ENCODE results near the gene FCHO2.

DNA sequence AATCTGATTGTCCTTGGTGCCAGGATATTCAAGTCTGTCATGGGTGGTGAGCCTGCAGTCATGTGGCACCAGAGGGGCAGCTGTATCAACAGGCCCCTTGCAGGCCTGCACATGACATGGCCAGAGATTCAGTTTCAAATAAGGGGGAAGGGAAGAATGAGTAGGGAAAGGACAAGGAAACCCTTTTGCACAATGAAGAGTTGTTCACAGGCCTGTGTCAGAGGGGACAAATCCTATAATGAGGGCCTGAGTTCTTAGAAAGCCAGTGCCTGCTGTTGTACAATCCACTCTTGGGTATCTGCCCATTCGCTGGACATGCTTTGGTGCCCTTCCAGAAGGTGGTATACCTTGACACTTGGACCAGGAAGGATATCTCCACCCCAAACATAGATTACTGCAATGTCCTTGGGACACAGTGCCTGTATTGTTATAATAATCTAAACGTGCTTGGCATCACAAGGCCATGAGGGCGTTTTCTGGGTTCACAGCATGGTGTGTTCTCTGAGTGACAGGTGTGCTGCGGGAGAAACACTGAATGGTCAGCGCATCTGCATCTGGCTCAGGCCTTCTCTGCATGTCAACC lies 162.6 kb downstream of the FCHO2 start:
- TF ChIP-seq CTCF (conservative IDR thresholded peaks at IDR 0.05) (no peak), ZFX (IDR thresholded peaks at IDR 0.05) (no peak)

All from C4-2B (cell line).